PC-9 (cell line): ENCODE data around the gene MYRIP. TPM values are rescaled to one million over a fixed set of nuclear protein-coding genes. Genes with fewer than 3 reads are reported as not detected.

Source experiments
- BruUV-seq: library from RNA; stranded (reverse); fragments of 400-500 nt; replicated peaks from 2 replicates; lab custom pipeline; 2021; lab: Mats Ljungman, UMichigan
- CTCF ChIA-PET: fragments of 300-600 bp; sonication (Branson Sonifier 250); formaldehyde crosslinking; loops from one replicate; lab custom pipeline; 2022; ENCODE audit warnings: antibody characterized with exemption; lab: Charles Lee
- POLR2A ChIA-PET: fragments of 300-600 bp; sonication (Branson Sonifier 250); formaldehyde crosslinking; loops from one replicate; lab custom pipeline; 2022; ENCODE audit warnings: antibody characterized with exemption; ENCODE audit not compliant: unreplicated experiment; lab: Charles Lee
- DNase-seq, 2 experiments: peaks; one replicate each; pipeline versions ENCODE4 v3.0.0 to v3.0.0-alpha.2; 2015 to 2022; ENCODE audit warnings: mixed read lengths in 1 of 2
- H2AFZ ChIP-seq: fragments of 200-600 bp; sonication (generic); 2 replicates; pipeline ENCODE4 v1.8.1; 2017; ENCODE audit warnings: antibody characterized with exemption
- H3F3A ChIP-seq: fragments of 200-600 bp; sonication (generic); 2 replicates; pipeline ENCODE4 v1.8.1; 2017; ENCODE audit warnings: antibody characterized with exemption, mild to moderate bottlenecking, low read depth; ENCODE audit not compliant: insufficient read depth
- H3K27ac ChIP-seq: fragments of 200-600 bp; sonication (generic); 2 replicates; pipeline ENCODE4 v1.6.1; 2016; ENCODE audit warnings: mixed run types
- H3K27me3 ChIP-seq: fragments of 200-600 bp; sonication (generic); 2 replicates; pipeline ENCODE4 v1.6.1; 2016; ENCODE audit warnings: low read depth, mixed run types; ENCODE audit not compliant: insufficient read depth
- H3K36me3 ChIP-seq: fragments of 200-600 bp; sonication (generic); 2 replicates; pipeline ENCODE4 v1.6.1; 2016; ENCODE audit warnings: low read depth, mixed run types
- H3K4me1 ChIP-seq: fragments of 200-600 bp; sonication (generic); replicated peaks from 2 replicates; pipeline ENCODE4 v1.6.1; 2016; ENCODE audit warnings: mixed run types; ENCODE audit not compliant: insufficient read depth
- H3K4me2 ChIP-seq: fragments of 200-600 bp; sonication (generic); 2 replicates; pipeline ENCODE4 v1.6.1; 2017; ENCODE audit warnings: mixed run types
- H3K4me3 ChIP-seq: fragments of 200-600 bp; sonication (generic); 2 replicates; pipeline ENCODE4 v1.6.1; 2016; ENCODE audit warnings: mixed run types
- H3K79me2 ChIP-seq: fragments of 200-600 bp; sonication (generic); 2 replicates; pipeline ENCODE4 v1.6.1; 2017; ENCODE audit warnings: low read depth, mixed run types
- H3K9me2 ChIP-seq: fragments of 200-600 bp; sonication (generic); 2 replicates; pipeline ENCODE4 v1.8.1; 2017; ENCODE audit warnings: mild to moderate bottlenecking; ENCODE audit not compliant: insufficient read depth
- H3K9me3 ChIP-seq: fragments of 200-600 bp; sonication (generic); 2 replicates; pipeline ENCODE4 v1.8.1; 2016; ENCODE audit warnings: low read depth; ENCODE audit not compliant: insufficient read depth
- H4K20me1 ChIP-seq: fragments of 200-600 bp; sonication (generic); 2 replicates; pipeline ENCODE4 v1.8.1; 2017; ENCODE audit not compliant: insufficient read depth
- CTCF ChIP-seq: fragments of 200-600 bp; sonication (generic); conservative IDR thresholded peaks from 2 replicates; pipeline ENCODE4 v1.6.1; 2017; ENCODE audit warnings: mixed run types, antibody characterized with exemption, mild to moderate bottlenecking, moderate library complexity
- EZH2 ChIP-seq: fragments of 200-600 bp; sonication (generic); IDR thresholded peaks from 2 replicates; pipeline ENCODE4 v1.8.0; 2017; ENCODE audit warnings: antibody characterized with exemption, low read depth
- intact Hi-C: fragments of 100-400 bp; cut with micrococcal nuclease; formaldehyde crosslinking; loops from one replicate; pipeline ENCODE4 v1.10.0; 2022; ENCODE audit not compliant: unreplicated experiment
- total RNA-seq: library from RNA; stranded (reverse); gene quantifications from 2 replicates; pipeline ENCODE4 v1.2.3, GENCODE V29; 2021

The MYRIP gene
- total RNA-seq, 1 experiment from 2014 or later, result not detected

- CTCF ChIA-PET, result no interaction called here
- intact Hi-C loops, result no loop called here
- H3F3A ChIP-seq, result no peaks in the 10 kb centered on the region
- POLR2A ChIA-PET, result no interaction called here
- H3K27me3 ChIP-seq, result peaks cover 10% of the 10 kb centered on the region; the same call in 1 of the 2 replicates
- H3K9me3 ChIP-seq, result no peaks in the 10 kb centered on the region
- H3K9me2 ChIP-seq, result no peaks in the 10 kb centered on the region
- no peak overlapping the region for H3K27ac ChIP-seq
- H3K4me2 ChIP-seq, result no peak overlapping the region
- H2AFZ ChIP-seq, result no peak overlapping the region
- no peak overlapping the region for H3K4me3 ChIP-seq
- no peaks in the 10 kb centered on the region for H4K20me1 ChIP-seq
- no peaks in the 10 kb centered on the region for H3K36me3 ChIP-seq
- DNase-seq, result no peak
- H3K4me1 ChIP-seq, result no peaks in the 10 kb centered on the region
- TF ChIP-seq CTCF (no peak), EZH2 (no peak)
- no peaks in the 10 kb centered on the region for H3K79me2 ChIP-seq
- no TSS peak for BruUV-seq
These were observed 357.6 kb downstream of the MYRIP start for GRCh38 chr3:40166997-40167396.

GRCh38 chr3:40167958-40168357, 358.5 kb downstream of the MYRIP start:
- intact Hi-C loops, result no loop called here
- Histone ChIP-seq H4K20me1 (no peaks in the 10 kb centered on the region), H3K9me3 (no peaks in the 10 kb centered on the region), H3K9me2 (no peaks in the 10 kb centered on the region), H3K27ac (no peak overlapping the region), H3K4me2 (no peak overlapping the region), H3K36me3 (no peaks in the 10 kb centered on the region), H3K4me3 (no peak overlapping the region), H3F3A (no peaks in the 10 kb centered on the region), H2AFZ (no peak overlapping the region), H3K27me3 (peaks cover 10% of the 10 kb centered on the region; the same call in 1 of the 2 replicates), H3K4me1 (no peaks in the 10 kb centered on the region), H3K79me2 (no peaks in the 10 kb centered on the region)
- no TSS peak for BruUV-seq
- no peak for DNase-seq
- TF ChIP-seq CTCF (no peak), EZH2 (no peak)
- ChIA-PET CTCF (no interaction called here), POLR2A (no interaction called here)

GRCh38 chr3:40169983-40170382, 360.6 kb downstream of the MYRIP start:
- Histone ChIP-seq H3K4me1 (no peaks in the 10 kb centered on the region), H4K20me1 (no peaks in the 10 kb centered on the region), H3F3A (no peaks in the 10 kb centered on the region), H2AFZ (no peak overlapping the region), H3K9me3 (no peaks in the 10 kb centered on the region), H3K36me3 (no peaks in the 10 kb centered on the region), H3K79me2 (no peaks in the 10 kb centered on the region), H3K27ac (no peak overlapping the region), H3K9me2 (no peaks in the 10 kb centered on the region), H3K4me3 (no peak overlapping the region), H3K4me2 (no peak overlapping the region), H3K27me3 (peaks cover 10% of the 10 kb centered on the region; the same call in 1 of the 2 replicates)
- ChIA-PET CTCF (no interaction called here), POLR2A (interaction anchor here (0.6 kb wide), 1 partner anchor 12 kb away, joined by 3 read pairs; no protein-coding TSS in a partner anchor)
- TF ChIP-seq CTCF, result no peak
- TF ChIP-seq EZH2, result no peak
- BruUV-seq, result no TSS peak
- intact Hi-C loops, result loop anchor here (10.0 kb wide), 1 partner anchor 505 kb away; no protein-coding TSS in a partner anchor
- no peak for DNase-seq
